ENCODE data around the gene ACTR1B. TPM values are rescaled to one million over a fixed set of nuclear protein-coding genes. Genes with fewer than 3 reads are reported as not detected.

The ACTR1B gene
- total RNA-seq, 1 experiment from 2014 or later: 33.8 TPM

DNA sequence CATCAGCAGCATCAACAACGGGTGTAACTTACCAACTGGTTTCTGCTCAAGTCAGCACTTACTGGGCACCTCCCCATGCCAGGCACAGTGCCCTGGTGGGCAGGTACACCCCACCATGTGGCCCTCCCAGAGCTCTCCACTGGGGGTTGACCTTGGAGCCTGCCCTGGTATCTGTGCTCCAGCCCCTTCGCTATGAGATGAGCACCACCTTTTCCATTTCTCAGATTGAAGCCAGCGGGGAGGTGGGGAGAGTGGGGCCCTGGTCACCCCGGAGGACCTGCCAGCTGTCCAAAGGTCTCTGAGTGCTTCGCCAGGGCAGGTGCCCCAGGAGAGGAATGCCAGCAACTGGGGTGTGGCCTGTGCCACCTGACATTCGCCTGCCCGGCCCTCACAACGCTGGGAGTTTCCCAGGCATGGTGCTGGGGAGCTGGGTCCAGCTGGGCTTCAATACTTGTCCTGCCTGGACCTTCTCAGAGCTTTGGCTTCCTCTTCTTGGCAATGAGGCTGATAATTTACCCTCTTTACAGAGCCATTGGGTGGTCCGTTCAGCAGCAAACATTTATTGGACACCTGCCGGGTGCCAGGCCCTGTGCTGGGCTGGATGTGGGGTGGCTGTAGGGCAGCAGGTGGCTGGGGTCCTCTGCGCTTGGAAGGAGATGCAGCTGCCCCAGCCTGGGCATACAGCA, 43.7 kb upstream of the ACTR1B start:
- Histone ChIP-seq H3K27me3 (ENCODE audit: insufficient read depth, low read length) (no peaks in the 10 kb centered on the region), H4K91ac (ENCODE audit: insufficient read length, low read depth, low read length) (no peak overlapping the region), H3K56ac (ENCODE audit: insufficient read length, low read depth, low read length) (no peak overlapping the region), H3K79me2 (ENCODE audit: insufficient read depth, low read length) (no peaks in the 10 kb centered on the region), H2BK120ac (ENCODE audit: low read depth, low read length, poor library complexity, severe bottlenecking) (no peak overlapping the region), H4K8ac (replicated peaks; ENCODE audit: insufficient read length, low read depth, low read length) (no peak overlapping the region), H2BK15ac (ENCODE audit: low read depth, low read length) (no peak overlapping the region), H3K23ac (ENCODE audit: insufficient read length, low read depth, low read length) (no peak overlapping the region), H2AK5ac (ENCODE audit: insufficient read length, low read length) (no peak overlapping the region), H4K20me1 (ENCODE audit: control insufficient read depth, insufficient read depth, insufficient read length) (no peaks in the 10 kb centered on the region), H3K4me2 (ENCODE audit: insufficient read depth, insufficient read length, low read length) (no peak overlapping the region), H3K9ac (ENCODE audit: extremely low read depth, insufficient read length, low read length) (no peak overlapping the region), H3K23me2 (ENCODE audit: insufficient read length, low read depth, low read length, poor library complexity, severe bottlenecking) (no peaks in the 10 kb centered on the region), H3K79me1 (ENCODE audit: insufficient read depth, low read depth, low read length, poor library complexity, severe bottlenecking) (no peaks in the 10 kb centered on the region), H2BK12ac (ENCODE audit: insufficient read length, low read depth, low read length) (no peak overlapping the region), H2AFZ (ENCODE audit: low read length) (no peak overlapping the region), H3K4me1 (ENCODE audit: insufficient read depth, low read length) (no peaks in the 10 kb centered on the region), H3T11ph (ENCODE audit: low read length) (no peak overlapping the region), H3K27ac (ENCODE audit: insufficient read length, low read depth, low read length) (no peak overlapping the region), H4K5ac (ENCODE audit: insufficient read length, low read depth, low read length) (no peak overlapping the region), H3K4ac (ENCODE audit: low read depth, low read length) (no peak overlapping the region), H3K9me3 (ENCODE audit: control insufficient read depth, low read depth, low read length) (no peaks in the 10 kb centered on the region), H3K14ac (ENCODE audit: insufficient read depth, low read length) (no peak overlapping the region), H2BK20ac (ENCODE audit: low read depth, low read length, poor library complexity, severe bottlenecking) (no peak overlapping the region), H2BK5ac (ENCODE audit: insufficient read length, low read length) (no peak overlapping the region), H3K18ac (ENCODE audit: insufficient read length, low read depth, low read length) (no peak overlapping the region)
- DNase-seq: peak; percentile 17
- Mint-ChIP-seq H3K27ac (no peak overlapping the region), H3K27me3 (ENCODE audit: low read depth) (peaks cover 2% of the 10 kb centered on the region; the same call in 1 of the 2 replicates), H3K4me3 (no peak overlapping the region), H3K9me3 (peaks cover 0 to 2% of the 10 kb centered on the region in 2 experiments; a peak in 1 of 5 replicates), H3K4me1 (peaks cover 2 to 4% of the 10 kb centered on the region in 2 experiments), H3K36me3 (ENCODE audit: insufficient read depth in 1 of 3, low read depth in 3 of 3) (peaks cover 0 to 4% (median 0%) of the 10 kb centered on the region in 3 experiments; a peak in 2 of 7 replicates)
- TF ChIP-seq, protein P1, sequence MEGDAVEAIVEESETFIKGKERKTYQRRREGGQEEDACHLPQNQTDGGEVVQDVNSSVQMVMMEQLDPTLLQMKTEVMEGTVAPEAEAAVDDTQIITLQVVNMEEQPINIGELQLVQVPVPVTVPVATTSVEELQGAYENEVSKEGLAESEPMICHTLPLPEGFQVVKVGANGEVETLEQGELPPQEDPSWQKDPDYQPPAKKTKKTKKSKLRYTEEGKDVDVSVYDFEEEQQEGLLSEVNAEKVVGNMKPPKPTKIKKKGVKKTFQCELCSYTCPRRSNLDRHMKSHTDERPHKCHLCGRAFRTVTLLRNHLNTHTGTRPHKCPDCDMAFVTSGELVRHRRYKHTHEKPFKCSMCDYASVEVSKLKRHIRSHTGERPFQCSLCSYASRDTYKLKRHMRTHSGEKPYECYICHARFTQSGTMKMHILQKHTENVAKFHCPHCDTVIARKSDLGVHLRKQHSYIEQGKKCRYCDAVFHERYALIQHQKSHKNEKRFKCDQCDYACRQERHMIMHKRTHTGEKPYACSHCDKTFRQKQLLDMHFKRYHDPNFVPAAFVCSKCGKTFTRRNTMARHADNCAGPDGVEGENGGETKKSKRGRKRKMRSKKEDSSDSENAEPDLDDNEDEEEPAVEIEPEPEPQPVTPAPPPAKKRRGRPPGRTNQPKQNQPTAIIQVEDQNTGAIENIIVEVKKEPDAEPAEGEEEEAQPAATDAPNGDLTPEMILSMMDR (conservative IDR thresholded peaks at IDR 0.05): no peak
- WGBS (ENCODE audit: extremely low coverage, insufficient read length, low lambda C conversion rate): no CpG with 5 or more reads among the region's 11 CpGs
